Kidney tubule cell (primary cell): ENCODE measurements around the gene VAV2.
"Not testable (repeated sequence)": the region's sequence is repeated elsewhere in the genome, so short reads cannot be mapped to it uniquely, and the experiment has no call there.

Source experiments
- DNase-seq: peaks from one replicate; pipeline ENCODE4 v3.0.0-alpha.2; 2018; ENCODE audit warnings: low spot score

The VAV2 gene

DNA sequence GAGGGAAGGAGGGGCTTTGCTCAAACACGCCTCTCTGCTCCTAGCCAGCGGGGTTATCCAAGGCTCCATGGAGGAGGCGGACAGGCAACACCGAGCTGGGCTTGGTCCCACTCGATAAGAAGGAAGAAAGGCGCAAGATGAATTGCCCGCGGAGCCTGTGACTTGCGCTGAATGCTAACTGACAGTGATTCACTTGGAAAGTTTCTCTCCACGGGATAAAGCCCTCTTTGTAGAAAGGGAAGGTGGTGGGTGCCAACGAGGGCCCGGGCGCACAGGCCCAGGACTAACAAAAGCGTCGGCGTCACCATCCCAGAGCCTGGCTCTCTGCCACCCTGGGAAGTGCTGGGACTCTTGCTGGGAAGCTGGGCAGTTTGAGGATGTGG lies 76.0 kb downstream of the VAV2 start:
- DNase-seq, result no peak

DNA sequence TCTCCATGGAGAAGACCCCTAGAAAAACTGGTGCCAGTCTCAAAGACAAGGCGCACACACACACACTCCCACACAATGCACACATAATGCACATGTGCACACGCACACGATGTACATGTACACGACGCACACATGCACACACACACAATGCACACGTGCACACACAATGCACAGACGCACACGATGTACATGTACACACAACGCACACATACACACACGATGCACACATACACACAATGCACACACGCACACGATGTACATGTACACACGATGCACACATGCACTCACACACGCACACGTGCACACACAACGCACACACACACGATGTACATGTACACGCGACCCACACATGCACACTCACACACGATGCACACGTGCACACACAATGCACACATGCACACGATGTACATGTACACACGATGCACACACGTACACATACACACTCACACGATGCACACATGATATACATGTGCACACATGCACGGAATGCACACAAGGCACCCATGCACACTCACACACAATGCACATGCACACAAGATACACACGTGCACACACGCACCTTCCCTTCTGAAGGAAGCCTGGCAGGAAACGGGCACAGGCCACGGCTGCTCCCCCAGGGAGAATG lies 76.5 kb downstream of the VAV2 start:
- no peak for DNase-seq

DNA sequence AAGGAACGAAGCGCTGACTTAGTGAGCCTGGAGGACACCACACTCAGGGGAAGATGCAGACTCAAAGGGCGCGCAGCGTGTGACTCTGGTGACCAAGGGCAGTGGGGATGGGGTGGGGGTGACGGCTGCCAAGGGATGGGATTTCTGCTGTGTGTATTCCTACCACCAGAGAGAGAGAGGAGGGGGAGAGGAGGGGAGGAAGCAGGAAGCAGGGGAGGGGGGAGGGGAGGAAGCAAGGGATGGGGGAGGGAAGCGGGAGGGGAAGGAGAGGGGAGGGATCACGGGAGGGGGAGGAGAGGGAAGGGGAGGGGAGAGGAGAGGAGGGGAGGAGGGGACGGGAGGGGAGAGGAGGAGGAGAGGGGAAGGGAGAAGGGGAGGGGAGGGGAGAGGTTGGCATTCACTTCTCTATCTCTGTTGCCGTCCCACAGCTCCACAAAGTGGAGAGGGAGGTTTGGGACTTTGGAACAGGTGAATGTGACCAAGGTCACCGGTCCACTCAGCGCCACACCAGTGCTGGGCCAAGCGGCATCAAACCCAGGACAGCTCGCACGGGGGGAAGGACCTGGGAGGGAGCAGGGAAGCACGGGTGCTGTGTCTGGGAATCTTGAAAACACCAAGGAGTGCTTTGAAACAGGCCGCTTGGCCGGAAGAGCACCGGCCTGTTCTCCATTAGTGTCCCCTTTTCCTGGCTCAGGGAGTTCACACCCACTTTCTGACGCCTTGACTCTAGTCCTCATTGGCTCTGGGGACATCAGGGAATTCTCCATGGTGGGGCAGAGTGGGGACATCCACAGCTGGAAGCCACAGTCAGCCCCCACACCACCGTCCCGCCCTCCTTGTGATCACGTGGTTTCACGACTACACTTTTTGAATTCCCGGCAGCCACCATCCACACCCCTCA lies 77.4 kb downstream of the VAV2 start:
- DNase-seq, result no peak

DNA sequence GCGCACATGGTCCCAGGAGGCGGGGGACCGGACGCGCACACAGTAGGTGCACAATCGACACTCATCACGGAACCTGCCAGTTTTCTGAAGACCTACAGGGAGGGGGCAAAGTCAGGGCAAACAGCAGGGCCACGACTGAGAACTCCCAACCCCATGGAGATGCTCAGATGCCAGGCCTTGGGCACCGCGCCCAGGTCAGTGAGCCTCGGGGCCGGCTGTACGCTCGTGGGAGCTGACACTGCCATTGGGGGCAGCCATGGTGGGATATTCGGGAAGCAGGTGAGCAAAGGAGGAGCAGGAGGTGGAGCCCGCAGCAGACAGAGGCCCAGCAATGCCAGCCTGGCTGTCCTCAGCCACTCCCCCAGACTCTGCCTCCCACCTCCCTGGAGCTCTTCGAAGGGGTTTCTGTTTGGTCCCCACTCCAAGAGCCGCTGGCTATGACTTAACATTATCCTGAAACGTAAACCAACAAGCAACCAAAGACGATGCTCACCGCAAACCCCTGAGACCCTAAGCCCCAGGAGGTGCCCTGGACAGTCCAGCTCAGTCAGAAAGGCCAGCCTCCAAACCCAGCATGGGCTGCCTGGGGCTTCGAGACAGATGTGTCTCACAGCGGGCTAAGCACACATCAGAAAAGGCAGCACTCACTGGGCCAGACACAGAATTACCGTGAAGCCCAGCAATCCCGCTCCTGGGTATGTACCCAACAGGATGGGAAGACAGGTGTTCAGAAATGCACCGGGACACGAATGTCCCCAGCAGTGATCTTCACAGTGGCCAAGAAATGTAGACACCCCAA lies 78.4 kb downstream of the VAV2 start:
- DNase-seq, result no peak

DNA sequence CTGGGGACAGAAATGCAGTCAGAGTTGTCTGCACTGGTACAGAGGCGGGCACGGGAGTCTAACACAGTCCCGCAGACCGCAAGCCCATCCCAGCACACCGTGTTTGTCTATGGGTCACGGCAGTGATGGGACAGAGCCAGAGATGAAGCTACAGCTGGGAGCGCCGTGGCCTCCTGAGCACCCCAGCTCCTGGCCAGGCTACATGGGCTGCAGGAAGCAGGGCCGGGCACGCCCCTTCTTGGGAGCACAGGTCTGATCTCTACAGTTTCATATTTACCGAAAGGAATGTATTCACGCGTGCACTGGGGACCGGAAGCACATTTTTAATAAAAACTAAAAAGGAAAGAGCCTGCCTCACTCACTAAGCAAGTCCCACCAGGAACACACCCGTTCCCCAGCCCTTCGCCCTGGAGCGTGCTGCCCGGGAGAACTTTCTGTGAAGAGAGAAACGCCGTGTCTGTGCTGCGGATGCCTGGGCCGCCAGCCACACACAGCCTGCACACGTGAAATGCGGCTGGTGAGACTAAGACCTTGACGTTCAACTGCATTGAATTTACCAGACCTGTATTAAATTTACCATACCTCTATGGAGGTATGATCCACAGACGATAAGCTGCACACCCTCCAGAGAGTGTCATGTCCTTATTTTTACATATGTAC lies 81.1 kb downstream of the VAV2 start:
- no peak for DNase-seq

DNA sequence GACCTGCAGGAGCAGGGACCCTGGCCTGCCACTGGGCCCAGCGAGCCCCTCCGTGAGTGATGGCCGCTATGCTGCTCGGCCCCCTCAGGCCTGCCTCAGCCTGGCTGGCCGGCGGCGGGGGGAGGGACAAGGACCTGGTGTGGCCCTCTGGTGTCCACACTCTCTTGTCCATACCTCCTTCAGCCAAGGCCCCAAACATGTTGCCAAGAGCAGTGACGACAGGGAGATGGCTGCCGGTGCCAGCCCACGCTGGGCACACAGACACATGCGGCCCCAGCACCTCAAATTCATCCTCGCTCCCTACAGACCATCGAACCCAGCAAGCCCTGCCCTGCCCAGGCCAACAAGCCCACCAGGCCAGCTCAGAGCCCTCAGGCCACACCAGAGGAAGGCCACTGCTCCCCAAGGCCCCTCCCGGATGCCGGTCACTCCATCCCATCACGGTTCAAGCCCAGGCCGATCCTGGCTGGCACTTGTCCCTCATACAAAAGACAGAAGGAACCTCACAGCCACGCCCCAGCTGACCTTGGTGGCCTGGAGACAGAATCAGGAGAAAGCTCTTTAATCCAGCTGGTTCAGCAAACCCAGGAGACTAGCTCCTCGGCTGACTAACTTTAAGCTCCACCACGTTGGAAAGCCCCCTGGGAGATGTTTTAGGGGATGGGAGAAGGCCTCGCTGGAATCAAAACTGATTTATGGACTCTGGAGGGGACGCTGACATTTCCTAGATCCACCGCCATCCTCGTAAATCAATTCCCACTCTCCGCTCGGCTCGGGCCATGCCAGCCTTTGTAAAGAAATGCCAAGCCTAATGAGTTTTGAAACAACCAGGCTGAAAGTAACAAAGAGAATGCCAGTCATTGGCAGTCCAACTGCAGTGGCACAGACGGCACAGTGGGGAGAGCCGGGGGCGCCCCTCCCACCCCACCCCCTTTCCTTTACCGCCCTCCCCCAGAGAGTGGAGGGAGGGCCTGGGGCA lies 84.9 kb downstream of the VAV2 start:
- DNase-seq, result no peak

DNA sequence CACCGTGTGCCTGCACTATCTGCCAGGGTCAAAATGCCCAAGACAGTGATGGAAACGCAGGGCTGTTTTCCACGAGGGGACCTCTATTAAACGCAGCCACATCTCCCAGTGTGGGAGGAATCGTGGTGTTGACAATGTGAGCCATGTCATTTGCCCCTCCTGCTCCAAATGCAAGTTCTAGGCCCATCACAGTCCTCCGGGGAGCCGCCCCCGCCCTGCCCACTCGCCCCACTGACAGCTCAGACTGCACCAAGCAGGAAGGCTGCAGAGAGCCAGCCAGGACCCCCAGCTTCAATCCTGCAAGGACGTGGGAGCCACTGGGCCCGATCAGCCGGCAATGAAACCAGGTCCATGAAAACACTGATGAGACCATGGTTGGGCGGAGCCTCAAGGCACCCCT lies 85.9 kb downstream of the VAV2 start:
- no peak for DNase-seq

DNA sequence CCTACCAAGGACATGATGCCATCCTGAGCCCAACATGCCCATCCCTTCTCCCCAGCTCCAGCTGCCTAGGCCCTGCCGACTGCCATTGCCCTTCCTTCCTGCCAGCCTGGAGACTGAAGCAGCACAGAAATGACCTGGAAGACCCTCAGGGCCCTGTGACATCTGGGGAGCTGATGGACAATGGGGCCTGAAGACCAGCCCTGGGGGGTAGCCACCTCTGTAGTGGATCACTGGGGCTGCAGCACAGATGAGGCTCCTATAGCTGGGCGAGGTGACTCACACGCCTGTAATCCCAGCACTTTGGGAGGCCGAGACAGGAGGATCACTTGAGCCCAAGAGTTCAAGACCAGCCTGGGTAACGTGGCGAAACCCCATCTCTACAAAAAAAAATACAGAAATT lies 86.6 kb downstream of the VAV2 start:
- DNase-seq, result no peak

DNA sequence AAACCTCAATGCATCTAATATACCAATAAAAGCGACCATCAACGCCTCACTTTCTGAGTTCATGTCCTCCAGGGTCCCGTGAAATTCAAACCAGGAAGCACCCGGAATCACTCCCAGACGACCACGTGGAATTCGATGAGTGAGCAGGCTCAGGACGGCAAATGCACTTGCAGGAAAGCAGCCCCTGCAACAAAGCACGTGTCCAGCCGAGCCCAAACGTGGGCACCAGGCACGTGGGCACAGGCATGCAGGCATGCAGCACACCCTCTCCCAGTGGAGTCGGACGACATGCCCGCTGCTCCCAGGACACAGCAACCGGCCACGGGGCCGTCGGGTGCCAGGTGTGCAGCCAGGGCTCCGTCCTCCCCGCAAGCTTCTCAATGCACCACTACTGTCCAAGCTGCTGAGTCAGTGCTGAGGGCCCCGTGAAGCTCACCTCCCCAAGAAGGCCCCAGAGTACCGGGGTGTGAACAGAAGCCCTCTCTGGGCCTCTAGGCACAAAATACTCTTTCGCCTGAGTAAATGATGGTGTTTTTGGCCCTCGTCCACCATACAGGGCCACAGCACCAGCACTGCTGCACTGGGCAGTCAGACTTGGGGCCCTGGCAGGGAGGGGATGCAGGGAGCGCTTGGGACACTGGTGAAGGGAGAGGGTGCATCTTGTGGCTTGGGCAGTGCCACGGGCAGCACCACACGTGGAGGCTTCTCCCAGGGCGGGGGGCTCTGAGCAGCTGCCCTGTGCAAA lies 87.6 kb downstream of the VAV2 start:
- DNase-seq, result no peak

DNA sequence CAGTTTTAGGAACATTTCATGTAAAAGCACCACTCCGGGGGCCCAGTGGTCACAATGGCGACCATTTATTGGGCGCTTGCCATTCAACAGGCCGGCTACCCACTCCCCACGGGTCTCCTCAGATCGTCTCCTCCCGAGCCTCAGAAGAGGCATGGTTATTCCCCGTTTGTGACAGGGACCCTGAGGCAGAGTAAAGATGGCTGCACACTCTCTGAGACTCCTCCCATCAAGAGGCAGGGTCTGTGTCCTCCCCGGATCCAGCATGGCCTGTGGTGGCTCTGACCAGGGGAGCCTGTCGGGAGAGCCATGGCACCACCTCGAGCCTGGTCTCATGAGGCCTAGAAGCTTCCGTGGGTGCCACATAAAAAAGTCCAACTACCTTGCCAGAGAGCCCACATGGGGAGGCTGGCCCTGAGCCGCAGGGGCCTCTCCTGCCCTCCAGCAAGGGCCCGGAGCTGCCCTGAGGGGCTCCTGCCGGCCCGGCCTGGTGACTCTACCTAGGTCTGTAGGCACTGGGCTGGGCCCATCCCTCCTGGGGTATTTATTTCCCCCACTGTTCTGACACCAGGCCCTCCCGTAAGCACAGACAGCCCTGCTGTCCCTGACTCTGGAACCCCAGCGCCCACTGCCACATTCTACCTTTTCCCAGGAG lies 90.8 kb downstream of the VAV2 start:
- no peak for DNase-seq

DNA sequence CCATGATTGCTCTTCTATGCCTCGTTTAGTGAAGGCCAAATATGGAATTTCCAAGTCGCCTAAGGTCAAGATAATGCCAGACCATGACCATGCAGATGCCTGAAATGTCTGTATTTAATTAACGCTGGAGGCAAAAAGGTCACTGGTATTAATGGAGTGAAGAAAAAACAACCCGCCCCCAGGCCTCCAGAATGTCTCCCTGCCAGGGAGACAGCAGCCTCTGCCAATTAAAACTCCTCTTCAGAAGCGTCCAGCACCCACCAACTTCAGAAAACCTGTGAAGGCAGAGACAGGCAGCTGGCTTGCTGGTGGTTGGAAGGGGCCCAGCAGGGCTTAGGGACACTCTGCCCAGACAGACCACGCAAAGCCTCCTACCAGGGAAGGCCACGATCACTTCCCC lies 94.4 kb downstream of the VAV2 start:
- DNase-seq, result no peak

DNA sequence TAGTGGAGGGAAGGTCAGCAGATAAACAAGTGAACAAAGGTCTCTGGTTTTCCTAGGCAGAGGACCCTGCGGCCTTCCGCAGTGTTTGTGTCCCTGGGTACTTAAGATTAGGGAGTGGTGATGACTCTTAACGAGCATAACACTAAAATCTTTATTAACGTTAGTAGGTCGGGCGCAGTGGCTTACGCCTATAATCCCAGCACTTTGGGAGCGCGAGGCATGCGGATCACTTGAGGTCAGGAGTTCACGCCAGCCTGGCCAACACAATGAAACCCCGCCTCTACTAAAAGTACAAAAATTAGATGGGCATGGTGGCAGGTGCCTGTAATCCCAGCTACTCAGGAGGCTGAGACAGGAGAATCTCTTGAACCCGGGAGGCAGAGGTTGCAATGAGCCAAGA lies 96.1 kb downstream of the VAV2 start:
- not testable (repeated sequence) for DNase-seq

DNA sequence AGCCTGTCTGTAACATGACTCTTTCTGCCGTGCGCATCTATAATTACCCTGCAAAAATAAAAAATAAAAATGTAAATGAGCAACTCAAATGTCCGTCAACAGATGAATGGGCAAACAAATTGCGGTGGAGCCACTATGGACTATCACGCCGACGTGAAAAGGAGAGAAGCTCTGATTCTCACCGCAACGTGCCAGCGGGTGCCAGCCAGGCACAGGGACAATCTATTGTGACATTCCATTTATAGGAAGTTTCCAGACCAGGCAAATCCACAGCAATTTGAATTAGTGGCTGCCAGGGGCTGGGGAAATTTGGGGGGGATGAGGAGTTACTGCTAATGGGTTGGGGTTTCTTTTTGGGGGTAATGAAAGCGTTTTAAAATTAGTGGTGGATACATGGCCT lies 96.8 kb downstream of the VAV2 start:
- no peak for DNase-seq

DNA sequence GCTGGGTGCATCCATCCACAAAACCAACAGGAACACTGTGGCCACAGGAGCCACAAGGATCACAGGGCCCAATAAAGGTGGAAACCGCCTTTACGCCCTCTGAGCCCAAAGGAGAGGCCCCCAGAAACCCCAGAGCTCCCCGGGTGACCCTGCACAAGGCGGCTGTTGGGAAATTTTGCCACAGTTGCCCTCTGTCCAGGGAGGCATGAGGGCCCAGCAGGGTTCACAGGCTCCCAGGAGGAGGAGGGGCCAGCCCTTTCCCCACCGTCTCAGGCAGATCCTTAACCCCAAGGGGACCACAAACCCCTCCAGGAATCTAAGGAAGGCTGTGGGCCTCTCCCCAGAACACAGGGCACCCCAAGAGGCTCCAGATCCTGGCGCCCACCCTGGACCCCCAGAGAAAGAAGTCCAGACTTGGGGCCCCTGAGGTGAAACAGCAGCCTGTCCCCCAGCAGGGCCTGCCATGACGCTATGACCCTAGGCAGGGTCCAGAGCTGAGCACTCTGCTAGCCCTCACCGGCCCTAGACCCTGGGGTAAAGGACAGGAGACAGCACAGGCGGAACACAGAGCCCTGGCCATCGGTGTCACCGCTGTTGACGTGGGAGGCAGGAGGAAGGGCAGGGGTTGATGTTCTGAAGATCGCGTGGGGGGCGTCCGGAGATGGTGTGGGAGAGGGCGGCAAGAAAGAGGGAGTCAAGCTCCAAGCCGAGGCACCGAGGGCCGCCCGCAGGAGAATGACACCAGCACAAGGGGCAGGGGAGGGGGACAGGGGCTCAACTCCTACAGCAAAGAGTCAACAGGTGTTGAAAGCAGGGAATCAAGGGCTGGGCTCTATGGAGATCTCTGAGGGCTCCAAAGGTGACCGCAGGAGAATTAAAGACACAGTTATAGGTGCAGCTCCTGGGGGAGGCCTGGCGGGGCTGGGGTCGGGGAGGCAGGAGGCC lies 97.5 kb downstream of the VAV2 start:
- no peak for DNase-seq

DNA sequence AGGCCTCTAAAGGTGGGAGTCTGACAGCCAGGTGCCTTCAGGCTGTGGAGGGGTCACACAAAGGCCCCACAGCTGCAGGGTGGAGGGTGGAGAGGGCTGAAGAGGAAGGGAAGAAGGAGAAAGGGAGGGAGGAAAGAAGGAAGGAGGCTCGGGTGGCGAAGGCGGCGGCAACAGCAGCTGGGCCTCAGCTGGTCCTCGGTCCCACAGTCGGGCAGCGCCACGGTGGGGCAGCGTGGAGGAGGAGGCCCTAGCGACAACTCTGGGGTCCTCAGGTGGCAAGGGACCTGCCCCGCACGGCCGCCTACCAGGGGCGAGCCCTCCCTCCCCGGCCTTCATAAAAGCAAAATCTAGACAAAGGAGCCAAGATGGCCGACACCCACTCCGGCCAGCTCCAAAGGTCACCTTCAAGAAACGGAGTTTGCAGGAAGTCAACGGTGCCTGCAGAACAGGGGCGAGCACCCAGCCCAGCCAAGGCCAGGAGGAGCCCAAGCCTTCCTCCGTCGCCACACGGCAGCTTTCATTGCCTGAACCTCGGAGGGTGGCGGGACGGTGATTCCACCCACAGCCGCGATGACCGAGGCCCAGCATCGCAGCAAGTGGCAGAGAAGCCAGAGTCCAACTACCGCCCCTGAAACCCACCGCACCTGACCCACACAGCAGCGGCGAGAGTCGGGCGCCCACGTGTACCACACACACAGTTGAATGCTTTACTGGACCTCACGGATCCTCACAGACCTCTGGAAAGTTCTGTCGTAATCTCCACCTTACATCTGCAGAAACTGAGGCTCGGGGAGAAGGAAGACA lies 98.7 kb downstream of the VAV2 start:
- no peak for DNase-seq

DNA sequence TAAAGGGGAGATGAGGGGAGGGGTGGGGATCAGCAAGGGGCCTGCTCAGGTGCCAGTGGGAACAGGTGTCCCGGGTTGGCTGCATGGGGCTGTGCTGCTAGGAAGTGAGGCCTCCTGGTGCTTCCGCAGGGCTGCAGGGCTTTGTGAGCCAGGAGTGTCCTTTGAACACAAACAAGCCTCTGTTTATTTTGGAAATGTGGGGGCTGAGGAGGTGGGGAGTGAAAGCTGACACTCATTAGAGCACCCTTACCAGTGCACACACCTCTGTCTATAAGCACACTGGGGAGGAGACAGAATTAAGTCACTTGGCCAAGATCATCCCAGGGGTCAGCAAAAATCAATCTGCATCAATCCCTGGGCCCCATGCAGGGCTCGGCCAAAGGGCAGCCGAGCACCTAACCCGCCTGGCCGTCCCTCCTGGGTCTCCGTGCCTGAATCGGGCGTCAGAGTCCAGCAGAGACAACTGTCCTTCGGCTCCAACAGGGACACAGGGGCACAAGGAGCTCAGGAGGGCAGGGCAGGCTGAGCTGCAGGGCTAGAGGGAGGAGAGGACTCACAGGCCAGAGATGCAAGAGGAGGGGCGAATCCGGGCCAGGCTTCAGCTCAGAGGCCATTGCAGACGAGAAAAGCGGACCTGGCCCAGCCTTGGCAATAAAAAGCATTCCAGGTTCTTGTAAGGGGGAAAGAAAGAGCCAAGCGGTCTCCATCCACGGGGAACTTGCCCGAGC lies 99.8 kb downstream of the VAV2 start:
- no peak for DNase-seq

DNA sequence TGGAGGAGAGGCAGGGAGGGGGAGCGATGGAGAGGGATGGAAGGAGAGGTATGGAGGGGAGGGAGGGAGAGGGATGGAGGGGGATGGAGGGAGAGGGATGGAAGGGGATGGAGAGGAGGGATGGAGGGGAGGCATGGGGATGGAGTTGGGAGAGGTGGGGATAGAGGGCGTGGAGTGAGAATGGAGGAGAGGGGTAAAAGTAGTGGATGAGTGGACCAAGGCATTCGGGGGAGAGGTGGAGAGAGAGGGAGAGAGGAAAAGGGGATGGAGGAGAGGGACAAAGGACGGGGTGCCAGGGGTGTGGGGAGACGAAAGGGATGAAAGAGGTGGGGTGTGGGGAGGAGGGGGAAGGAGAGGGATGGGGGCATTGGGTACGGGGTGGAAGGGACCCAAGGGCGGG lies 100.4 kb downstream of the VAV2 start:
- DNase-seq, result no peak
